Fibroblast of lung (primary cell): ENCODE results near the gene CBL. TPM values are rescaled to one million over a fixed set of nuclear protein-coding genes. Genes with fewer than 3 reads are reported as not detected.

Source experiments
- DNase-seq, 2 donors: peaks; one replicate each; pipeline versions ENCODE4 v3.0.0 to v3.0.0-alpha.2; 2010; ENCODE audit warnings: low read depth in 2 of 2
- H2AFZ ChIP-seq: 2 replicates; pipeline ENCODE4 v1.5.1; 2012; ENCODE audit warnings: low read length, control low read depth, inconsistent platforms
- H3K27ac ChIP-seq: 2 replicates; pipeline ENCODE4 v1.5.1; 2011; ENCODE audit warnings: low read length, control low read depth; ENCODE audit not compliant: insufficient read depth
- H3K27me3 ChIP-seq: 2 replicates; pipeline ENCODE4 v1.5.1; 2011; ENCODE audit warnings: mild to moderate bottlenecking, low read length; ENCODE audit not compliant: control insufficient read depth, insufficient read depth
- H3K36me3 ChIP-seq: 2 replicates; pipeline ENCODE4 v1.5.1; 2011; ENCODE audit warnings: low read length; ENCODE audit not compliant: control insufficient read depth, insufficient read depth
- H3K4me1 ChIP-seq: 2 replicates; pipeline ENCODE4 v1.5.1; 2011; ENCODE audit warnings: low read length; ENCODE audit not compliant: control insufficient read depth, insufficient read depth; ENCODE audit errors: extremely low read depth
- H3K4me2 ChIP-seq: 2 replicates; pipeline ENCODE4 v1.5.1; 2011; ENCODE audit warnings: low read length, control low read depth; ENCODE audit not compliant: insufficient read depth; ENCODE audit errors: extremely low read depth
- H3K4me3 ChIP-seq, 4 experiments: fragments of 200-600 bp in 1 of 4; sonication (generic) in 1 of 4; replicated peaks in 1 of 4; 2 replicates each; pipeline ENCODE4 v1.5.1; 2011 to 2016; ENCODE audit warnings: low read length in 4 of 4, low read depth in 3 of 4, mild to moderate bottlenecking in 3 of 4, control low read depth in 2 of 4, inconsistent platforms in 1 of 4, mixed read lengths in 1 of 4; ENCODE audit not compliant: insufficient read depth in 1 of 4; ENCODE audit errors: control extremely low read depth in 1 of 4
- H3K79me2 ChIP-seq: 2 replicates; pipeline ENCODE4 v1.5.1; 2012; ENCODE audit warnings: mild to moderate bottlenecking, low read length, inconsistent platforms; ENCODE audit not compliant: control insufficient read depth, insufficient read depth
- H3K9ac ChIP-seq: 2 replicates; pipeline ENCODE4 v1.5.1; 2011; ENCODE audit warnings: mild to moderate bottlenecking, low read length, control low read depth; ENCODE audit not compliant: insufficient read depth
- H3K9me3 ChIP-seq: 2 replicates; pipeline ENCODE4 v1.5.1; 2012; ENCODE audit warnings: low read depth, low read length; ENCODE audit not compliant: control insufficient read depth, insufficient read depth
- H4K20me1 ChIP-seq: 2 replicates; pipeline ENCODE4 v1.5.1; 2011; ENCODE audit warnings: low read length; ENCODE audit not compliant: control insufficient read depth, insufficient read depth; ENCODE audit errors: extremely low read depth
- EZH2 ChIP-seq: IDR thresholded peaks from 2 replicates; pipeline ENCODE4 v1.5.1; 2012; ENCODE audit warnings: low read length, control low read depth, mild to moderate bottlenecking; ENCODE audit errors: missing control alignments
- polyA plus RNA-seq, 2 donors: library from polyadenylated mRNA; depleted of rRNA in 1 of 2; stranded (reverse) in 1 of 2; unstranded in 1 of 2; fragments of >200 nt; gene quantifications; 2 replicates each; pipeline ENCODE4 v1.2.1, GENCODE V29; 2011 to 2012; ENCODE audit warnings: missing spikeins in 1 of 2
- total RNA-seq: library from RNA; depleted of rRNA; stranded (reverse); fragments of >200 nt; gene quantifications from 2 replicates; pipeline ENCODE4 v1.2.1, GENCODE V29; 2014
- TF ChIP-seq, protein P1 (sequence below), 2 donors: IDR thresholded peaks in 1 of 2; conservative IDR thresholded peaks in 1 of 2; 1 replicate in 1 of 2; 2 replicates in 1 of 2; pipeline ENCODE4 v1.5.1; 2011 to 2012; ENCODE audit warnings: low read length in 2 of 2, control low read depth in 1 of 2, inconsistent platforms in 1 of 2, low read depth in 1 of 2, mild to moderate bottlenecking in 1 of 2

Gene CBL
- total and polyA plus RNA-seq, 2 donors (not counting 1 experiment from before 2014, with no cell fraction given), result 11.1 to 12.4 TPM

- Histone ChIP-seq H3K4me2 (no peak overlapping the region), H3K36me3 (no peaks in the 10 kb centered on the region), H3K79me2 (no peaks in the 10 kb centered on the region), H3K27me3 (no peaks in the 10 kb centered on the region), H3K27ac (no peak overlapping the region), H4K20me1 (no peaks in the 10 kb centered on the region), H3K9me3 (no peaks in the 10 kb centered on the region), H3K4me1 (peaks cover 21% of the 10 kb centered on the region), H3K9ac (no peak overlapping the region), H3K4me3 (no peak overlapping the region), H2AFZ (no peak overlapping the region)
- no peak for DNase-seq
- no peak for TF ChIP-seq EZH2
- TF ChIP-seq, protein P1, sequence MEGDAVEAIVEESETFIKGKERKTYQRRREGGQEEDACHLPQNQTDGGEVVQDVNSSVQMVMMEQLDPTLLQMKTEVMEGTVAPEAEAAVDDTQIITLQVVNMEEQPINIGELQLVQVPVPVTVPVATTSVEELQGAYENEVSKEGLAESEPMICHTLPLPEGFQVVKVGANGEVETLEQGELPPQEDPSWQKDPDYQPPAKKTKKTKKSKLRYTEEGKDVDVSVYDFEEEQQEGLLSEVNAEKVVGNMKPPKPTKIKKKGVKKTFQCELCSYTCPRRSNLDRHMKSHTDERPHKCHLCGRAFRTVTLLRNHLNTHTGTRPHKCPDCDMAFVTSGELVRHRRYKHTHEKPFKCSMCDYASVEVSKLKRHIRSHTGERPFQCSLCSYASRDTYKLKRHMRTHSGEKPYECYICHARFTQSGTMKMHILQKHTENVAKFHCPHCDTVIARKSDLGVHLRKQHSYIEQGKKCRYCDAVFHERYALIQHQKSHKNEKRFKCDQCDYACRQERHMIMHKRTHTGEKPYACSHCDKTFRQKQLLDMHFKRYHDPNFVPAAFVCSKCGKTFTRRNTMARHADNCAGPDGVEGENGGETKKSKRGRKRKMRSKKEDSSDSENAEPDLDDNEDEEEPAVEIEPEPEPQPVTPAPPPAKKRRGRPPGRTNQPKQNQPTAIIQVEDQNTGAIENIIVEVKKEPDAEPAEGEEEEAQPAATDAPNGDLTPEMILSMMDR (conservative IDR thresholded peaks at IDR 0.05 in 1 of 2, IDR thresholded peaks at IDR 0.05 in 1 of 2; ENCODE audit: low read depth in 1 of 2, low read length in 2 of 2), result no peak
Measured at GRCh38 chr11:119322921-119323531, 116.9 kb downstream of the CBL start.

DNA sequence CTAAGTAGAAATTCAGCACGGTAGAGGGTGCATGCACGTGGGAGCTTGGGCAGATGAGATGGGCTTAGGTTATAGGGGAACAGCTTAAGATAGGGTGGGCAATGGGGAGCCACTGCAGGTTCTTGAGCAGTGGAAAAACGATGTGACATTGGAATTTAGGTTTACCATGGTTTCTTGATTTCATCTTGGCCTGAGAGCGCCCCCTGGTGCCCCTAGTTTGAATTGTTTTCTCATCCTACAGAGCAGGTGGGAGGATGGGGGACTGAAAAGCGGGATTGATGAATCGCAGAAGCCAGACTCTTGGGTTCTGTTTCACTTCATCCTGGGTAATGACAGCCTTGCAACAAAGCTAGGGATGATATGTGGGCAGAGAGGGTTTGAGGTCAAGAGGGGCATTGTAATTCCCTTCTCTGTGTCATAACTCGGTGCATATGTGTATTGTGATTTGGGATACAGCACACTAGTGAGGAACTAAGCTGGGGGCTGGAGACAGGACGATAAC is 117.4 kb downstream of the CBL start:
- no peaks in the 10 kb centered on the region for H3K36me3 ChIP-seq
- no peak overlapping the region for H3K4me3 ChIP-seq
- H3K9ac ChIP-seq, result no peak overlapping the region
- H3K27ac ChIP-seq, result no peak overlapping the region
- TF ChIP-seq, protein P1 (conservative IDR thresholded peaks at IDR 0.05 in 1 of 2, IDR thresholded peaks at IDR 0.05 in 1 of 2; ENCODE audit: low read depth in 1 of 2, low read length in 2 of 2), result peak; percentile 74 to 79
- TF ChIP-seq EZH2, result no peak
- H2AFZ ChIP-seq, result no peak overlapping the region
- no peaks in the 10 kb centered on the region for H3K9me3 ChIP-seq
- no peaks in the 10 kb centered on the region for H3K27me3 ChIP-seq
- peaks cover 19% of the 10 kb centered on the region for H3K4me1 ChIP-seq
- peak; percentile 46 to 72 for DNase-seq
- H3K4me2 ChIP-seq, result no peak overlapping the region
- H4K20me1 ChIP-seq, result no peaks in the 10 kb centered on the region
- H3K79me2 ChIP-seq, result no peaks in the 10 kb centered on the region

DNA sequence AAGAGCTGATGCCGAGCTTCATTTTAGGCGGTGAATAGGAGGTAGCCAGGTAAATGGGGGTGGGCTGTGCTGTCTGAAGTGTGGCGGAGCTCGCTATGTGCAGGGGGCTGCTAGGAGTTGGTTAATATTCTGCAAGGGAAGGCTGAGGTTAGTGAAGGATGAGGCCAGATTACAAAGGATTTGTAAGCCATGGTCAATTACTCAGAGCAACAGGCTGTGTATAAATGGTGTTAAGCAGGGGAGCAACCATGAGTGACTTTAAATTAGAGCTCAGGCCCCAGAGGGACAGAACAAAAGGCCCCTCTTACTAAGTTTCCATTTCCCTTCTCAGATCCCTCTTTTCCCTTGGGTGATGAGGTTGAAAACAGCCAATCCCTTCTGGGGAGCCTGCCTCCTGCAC is 118.0 kb downstream of the CBL start:
- no peak for DNase-seq
- Histone ChIP-seq H3K27ac (no peak overlapping the region), H3K9ac (no peak overlapping the region), H3K79me2 (no peaks in the 10 kb centered on the region), H4K20me1 (no peaks in the 10 kb centered on the region), H3K4me1 (peaks cover 16% of the 10 kb centered on the region), H2AFZ (no peak overlapping the region), H3K9me3 (no peaks in the 10 kb centered on the region), H3K27me3 (no peaks in the 10 kb centered on the region), H3K4me3 (no peak overlapping the region), H3K36me3 (no peaks in the 10 kb centered on the region), H3K4me2 (no peak overlapping the region)
- TF ChIP-seq, protein P1 (conservative IDR thresholded peaks at IDR 0.05 in 1 of 2, IDR thresholded peaks at IDR 0.05 in 1 of 2; ENCODE audit: low read depth in 1 of 2, low read length in 2 of 2), result no peak
- TF ChIP-seq EZH2, result no peak
